ENCODE measurements around the gene CCHCR1.
A peak's percentile ranks its signal among the peaks of the same experiment; 100 is the strongest.
"Not testable (repeated sequence)": the region's sequence is repeated elsewhere in the genome, so short reads cannot be mapped to it uniquely, and the experiment has no call there.

The CCHCR1 gene

DNA sequence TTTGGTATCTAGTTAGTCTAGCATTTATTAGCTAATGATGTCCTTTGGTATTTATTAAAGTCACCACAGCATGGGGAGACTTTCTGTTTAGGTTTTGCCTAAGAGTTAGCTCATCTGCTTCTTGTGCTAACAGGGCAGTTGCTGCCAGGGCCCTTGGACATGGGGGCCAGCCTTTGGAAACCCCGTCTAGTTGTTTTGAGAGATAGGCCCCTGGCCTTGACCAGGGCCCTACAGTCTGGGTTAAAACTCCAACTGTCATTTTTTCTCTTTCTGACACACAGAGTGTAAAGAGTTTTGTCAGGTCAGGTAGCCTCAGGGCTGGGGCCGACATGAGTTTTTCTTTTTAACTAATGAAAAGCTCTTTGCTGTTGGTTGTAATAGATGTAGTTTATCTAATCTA lies 25.7 kb upstream of the CCHCR1 start:
- DNase-seq = not testable (repeated sequence)

DNA sequence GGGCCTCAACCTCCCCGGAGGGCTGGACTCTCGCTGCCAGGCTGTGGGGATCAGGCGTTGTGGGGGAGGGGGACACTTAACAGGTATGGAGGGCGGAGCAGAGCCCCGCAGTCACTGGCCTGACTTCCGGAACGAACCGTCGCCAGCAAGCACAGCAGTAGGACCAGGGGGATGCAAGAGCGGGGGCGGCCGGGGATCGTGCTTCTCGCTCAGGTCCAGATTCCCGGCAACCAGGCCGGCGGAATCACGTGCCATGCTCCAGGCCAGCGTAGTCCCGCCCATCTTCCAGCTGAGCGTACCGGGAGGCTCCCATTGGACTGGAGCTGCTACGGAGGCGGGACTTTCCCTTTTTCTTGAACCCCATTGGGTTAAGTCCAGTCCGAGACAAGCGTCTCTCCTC lies 22.9 kb upstream of the CCHCR1 start:
- DNase-seq = peak; percentile 82

DNA sequence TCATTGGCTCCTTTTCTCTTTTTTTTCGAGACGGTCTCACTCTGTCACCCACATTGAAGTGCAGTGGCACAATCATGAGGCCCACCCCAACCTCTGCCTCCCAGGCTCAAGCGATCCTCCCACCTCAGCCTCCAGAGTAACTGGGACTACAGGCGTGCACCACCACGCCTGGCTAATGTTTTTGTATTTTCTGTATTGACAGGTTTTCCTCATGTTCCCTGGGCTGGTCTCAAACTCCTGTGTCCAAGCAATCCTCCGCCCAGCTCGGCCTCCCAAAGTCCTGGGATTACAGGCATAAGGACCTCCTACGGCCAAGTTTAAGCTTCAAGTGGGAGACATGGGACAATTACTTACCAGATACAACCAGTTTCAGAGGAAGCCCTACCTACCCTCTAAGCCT lies 22.3 kb upstream of the CCHCR1 start:
- DNase-seq = no peak

DNA sequence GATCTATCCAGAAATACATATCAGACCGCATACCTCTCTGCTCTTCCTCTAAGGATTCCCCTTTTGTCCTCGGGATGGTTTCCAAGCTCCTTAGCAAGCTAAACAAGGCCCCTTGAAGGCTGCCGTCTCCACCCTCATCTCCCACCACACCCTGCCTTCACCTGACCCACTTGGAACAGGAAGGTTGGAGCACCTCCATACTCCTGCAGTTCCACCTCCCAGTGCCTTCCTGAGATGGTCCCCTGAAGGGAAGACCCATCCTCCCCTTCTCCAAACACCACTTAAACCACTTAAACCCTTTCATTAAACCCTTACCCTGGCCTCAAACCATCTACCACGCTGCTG lies 21.4 kb upstream of the CCHCR1 start:
- no peak for DNase-seq

DNA sequence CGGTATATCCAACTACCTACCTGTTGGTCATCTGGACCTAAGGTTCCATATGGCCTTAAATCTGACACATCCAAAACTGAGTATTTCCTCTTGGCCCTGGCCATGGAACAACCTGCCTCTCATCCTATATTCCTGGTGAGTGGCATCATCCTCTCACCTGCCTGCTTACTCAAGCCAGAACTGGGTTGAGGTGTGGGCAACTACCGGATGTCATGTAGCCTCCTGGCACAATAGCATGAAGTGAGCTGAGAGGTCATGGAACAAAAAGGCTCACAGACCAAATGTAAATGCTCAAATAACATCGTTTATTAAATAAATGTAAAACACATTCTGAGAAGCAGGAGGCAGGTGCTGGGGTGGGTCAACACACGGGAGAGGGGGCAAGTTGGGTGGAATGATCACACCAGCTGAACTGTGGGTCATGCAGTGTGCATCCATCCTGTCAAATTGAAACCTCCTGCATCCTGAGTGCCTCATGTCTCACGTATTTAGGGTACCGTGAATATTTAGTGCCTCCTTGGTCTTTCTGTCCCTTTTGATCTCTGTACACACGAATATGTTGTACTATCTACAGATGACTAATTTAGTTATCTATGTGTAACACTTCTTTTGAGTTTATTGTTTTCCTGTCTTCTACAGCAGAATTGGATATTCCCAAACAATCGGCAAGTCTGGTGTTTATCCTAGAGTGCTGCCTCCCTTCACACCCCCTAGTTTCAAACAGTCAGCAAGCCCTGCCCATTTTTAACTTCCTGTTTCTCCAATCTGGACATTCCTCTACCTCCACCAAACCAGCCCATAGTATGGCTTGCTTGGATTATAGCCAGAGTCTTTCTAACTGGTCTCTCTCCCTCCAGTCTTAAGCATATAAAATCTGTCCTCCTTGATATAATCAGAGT lies 20.8 kb upstream of the CCHCR1 start:
- DNase-seq = peak; percentile 39

DNA sequence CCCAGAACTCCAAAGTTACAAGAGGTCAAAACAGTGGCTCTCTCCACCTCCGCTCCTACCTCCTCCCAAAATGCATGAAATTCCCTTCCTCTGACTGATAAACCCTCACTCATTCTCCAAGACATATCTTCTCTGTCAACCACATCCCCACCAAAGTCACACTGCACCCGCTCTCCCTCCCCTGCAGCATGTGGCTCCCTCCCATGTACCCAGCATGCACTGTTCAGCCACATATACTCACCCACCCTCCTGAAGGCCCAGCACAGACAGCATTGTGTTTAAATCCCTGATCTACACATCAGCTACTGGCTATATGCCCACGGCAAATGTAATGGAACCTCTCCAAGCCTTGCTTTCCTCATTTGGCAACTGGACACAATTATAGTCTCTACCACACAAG lies 18.4 kb upstream of the CCHCR1 start:
- DNase-seq = peak; percentile 91

DNA sequence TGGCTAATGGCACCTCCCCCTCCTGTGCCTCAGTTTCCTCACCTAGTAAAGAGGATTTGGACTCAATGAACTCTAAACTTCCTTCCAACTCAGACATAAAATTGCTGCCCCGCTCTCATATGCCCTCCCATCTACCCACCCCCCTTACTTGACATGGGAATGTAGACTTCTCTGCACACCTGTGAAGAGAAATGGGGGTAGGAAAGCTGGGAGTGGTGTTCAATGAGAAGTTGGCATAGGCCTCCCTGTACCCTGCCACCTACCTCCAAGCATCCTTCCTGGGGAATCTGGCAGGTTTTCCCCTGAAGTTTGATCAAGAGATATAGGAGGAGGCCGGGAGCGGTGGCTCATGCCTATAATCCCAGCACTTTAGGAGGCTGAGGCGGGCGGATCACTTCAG lies 16.8 kb upstream of the CCHCR1 start:
- DNase-seq = no peak

DNA sequence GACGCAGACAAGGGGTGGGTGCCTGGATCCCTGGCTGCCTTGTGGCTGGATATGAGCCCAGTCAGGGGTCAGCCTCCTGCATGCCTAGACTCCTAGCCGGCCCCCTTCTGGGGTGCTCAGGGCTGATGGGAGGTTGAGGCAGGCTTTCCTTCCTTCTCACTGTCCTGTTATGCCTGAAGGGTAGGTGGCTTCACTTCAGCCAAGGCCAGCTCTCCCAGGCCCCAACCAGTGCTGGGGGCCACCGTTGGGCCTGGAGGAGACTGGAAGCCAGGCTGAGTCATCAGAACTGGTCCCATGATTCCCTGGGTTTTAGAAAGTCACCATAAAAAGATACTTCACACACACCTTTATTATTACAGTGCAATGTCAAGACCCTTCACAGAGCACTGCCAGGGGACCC lies 15.8 kb upstream of the CCHCR1 start:
- no peak for DNase-seq

DNA sequence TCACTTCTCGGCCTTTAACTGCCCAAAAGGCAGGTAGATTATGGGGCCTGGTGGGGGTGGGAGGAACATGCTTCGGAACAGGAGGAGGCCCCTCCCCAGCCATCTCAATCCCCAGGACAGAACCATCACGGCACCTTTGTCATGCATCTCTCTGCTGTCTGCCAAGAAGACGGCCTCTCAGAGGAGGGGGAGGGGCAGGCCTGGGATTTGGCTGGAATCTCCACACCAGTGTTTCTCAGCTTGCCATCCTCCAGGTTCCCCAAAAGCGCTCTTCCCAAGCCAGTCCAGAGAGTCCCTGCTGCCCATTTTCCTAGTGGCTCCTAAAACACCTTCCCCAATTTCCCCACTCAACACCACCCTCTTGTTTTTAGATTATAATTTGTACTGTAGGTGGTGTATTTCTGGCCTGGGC lies 15.4 kb upstream of the CCHCR1 start:
- no peak for DNase-seq

DNA sequence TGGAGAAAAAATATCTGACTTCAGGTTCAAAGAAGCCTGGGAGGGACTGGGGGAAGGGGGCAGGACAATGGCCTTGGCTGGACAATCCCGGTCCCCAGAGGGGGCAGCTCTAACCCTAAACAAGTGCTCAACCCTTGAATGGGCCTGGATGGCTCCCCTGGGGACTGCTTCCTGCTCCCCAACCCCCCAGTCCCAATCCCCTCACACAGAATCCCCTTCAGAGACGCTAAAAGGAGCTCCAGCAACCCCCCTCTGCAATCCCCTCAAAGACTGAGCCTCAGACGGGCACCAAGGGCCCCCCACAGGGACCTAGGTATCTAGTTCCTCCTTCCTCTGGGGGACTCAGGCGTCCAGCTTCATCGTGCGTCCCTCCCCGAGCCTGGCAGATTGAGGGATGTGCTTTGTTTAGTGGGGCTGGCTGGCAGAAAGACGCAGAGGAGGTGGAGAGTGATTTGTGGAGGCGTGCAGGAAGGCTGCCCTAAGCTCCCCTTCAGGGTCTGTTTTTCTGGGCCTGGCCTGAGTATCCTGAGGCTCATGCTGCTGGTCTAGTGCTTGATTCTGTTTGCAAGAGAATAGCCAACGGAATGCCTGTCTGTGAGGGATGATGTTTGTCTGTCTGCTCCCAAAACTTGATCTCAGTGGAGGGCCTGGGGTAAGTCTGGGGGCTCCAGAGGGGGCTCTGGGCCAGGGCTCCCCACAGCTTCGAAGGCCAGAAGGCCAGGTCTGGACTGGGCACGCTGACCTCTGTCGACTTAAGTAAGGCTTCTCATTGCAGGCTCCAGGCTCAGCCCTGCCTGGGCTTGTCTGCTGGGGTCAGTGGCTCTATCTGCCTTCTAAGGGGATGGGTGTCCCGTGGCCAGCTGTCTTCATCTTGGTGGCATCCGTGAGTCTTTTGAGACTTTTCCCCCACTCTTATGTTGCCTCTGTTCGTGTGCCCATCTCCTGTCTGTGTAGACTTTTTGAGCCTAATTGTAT lies 14.6 kb upstream of the CCHCR1 start:
- no peak for DNase-seq

DNA sequence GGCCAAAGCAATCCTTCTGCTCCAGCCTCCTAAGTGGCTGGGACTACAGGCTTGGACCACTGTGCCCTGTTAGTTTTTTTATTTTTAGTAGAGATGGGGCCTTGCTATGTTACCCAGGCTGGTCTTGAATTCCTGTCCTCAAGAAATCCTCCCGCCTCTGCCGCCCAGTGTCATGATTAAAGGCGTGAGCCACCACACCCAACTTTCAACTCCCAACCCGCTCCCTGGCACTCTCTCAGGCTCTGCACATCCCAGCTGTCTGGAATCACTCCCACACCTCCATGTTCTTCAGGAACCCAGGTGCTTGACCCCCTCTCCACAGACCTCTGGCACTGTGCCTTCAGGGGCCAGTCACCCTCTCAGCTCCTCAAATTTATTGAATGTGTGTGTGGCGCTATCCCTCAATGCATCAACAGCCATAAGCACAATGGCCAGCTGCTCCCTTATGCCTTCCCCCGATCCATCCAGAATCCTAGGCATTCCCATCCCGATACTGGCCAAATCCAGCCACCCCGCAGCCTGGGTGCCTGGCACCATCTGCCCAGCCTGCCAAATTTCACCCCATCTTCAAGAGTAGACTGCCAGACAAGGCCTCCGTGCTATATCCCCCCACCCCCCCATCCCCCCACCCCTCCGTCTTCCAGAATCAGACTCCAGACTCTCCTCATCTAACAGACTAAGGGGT lies 13.5 kb upstream of the CCHCR1 start:
- DNase-seq = no peak

DNA sequence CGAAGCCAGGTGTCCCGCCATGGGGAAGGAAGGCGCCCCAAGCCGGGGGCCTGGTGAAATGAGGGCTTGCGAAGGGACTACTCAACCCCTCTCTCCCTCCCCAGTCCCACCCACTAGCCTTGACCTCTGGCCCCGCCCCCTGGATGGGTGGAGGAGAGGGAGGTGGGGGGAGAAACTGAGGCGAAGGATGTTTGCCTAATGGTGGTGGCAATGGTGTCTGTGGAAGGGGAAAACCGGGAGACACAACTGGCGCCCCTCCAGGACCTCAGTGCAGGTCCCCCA lies 12.9 kb upstream of the CCHCR1 start, which contains the start of gene POU5F1:
Gene POU5F1, minus strand, starts transcription at position 83 of the 282 bp plus-strand sequence. Its CDS starts 62 bp downstream, at position 21.
- no peak for DNase-seq

DNA sequence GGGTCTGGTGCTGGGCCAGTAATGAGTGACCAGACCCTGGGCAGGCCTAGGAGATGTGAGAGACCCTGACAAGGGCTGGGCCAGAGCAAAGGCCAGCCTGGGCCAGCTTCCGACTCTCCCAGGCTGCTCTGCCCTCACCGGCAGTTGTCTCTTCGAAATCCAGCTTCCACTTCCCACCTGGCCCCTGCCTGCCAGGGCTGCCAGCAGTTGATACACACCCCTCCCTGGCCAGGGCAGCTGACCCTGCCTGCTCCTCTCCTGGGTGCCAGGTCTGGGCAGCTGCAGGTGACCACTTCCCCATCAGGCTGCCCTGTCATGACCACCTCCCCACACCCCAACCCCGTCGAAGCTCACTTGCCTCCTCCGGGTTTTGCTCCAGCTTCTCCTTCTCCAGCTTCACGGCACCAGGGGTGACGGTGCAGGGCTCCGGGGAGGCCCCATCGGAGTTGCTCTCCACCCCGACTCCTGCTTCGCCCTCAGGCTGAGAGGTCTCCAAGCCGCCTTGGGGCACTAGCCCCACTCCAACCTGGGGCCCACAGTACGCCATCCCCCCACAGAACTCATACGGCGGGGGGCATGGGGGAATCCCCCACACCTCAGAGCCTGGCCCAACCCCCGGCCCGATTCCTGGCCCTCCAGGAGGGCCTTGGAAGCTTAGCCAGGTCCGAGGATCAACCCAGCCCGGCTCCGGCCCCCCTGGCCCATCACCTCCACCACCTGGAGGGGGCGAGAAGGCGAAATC lies 12.4 kb upstream of the CCHCR1 start:
- not testable (repeated sequence) for DNase-seq

DNA sequence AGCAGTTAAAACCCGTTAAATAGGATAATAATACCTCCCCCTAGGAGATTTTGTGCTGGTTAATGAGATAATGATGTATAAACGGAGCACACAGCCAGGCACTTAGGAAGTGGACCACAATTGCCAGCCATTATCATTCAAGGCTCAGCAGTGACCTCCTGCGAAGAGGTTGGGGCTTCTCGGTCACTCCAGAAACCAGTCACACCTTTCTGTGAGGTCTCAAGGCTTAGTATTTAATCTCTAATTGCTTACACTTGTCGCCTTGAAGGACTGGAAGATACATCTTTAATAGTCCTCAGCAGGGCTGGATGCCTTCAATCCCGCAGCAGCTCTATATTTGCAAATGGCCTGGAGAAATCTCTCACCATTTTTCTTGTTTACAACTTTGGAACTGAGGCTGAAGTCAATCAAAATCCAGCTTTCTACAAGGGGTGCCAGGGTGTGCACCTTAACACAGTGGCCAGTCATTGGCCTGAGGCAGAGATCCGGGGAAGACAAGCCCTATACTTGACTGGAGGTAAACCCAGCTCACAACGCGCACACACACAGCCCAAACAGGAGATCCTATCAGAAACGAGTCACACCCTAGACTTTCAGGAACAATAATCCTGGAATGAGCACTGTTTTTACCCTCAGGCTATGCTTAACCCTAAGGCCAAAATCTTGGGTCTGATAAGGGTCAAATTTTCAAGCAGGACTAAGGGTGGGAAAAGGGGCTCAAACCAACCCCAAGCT lies 11.7 kb upstream of the CCHCR1 start:
- DNase-seq = peak; percentile 28

DNA sequence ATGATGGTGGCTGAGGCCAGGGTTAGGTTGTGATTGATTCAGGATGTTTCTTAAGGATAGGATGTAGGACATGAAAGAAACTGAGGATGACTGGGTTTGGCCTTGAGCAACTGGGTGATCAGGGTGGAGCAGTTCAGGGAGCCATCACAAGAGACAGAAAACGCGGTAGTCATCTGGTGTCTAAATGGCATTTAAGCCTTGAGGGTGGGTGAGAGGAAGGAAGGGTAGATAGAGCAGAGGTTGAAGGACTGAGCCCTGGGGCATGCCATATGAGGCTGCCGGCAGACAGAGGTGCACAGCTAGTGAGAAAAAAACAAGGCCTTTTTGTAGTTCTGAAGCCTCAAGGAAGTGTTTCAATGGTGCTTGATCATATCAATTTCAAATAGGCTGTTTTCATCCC lies 11.0 kb upstream of the CCHCR1 start:
- no peak for DNase-seq

DNA sequence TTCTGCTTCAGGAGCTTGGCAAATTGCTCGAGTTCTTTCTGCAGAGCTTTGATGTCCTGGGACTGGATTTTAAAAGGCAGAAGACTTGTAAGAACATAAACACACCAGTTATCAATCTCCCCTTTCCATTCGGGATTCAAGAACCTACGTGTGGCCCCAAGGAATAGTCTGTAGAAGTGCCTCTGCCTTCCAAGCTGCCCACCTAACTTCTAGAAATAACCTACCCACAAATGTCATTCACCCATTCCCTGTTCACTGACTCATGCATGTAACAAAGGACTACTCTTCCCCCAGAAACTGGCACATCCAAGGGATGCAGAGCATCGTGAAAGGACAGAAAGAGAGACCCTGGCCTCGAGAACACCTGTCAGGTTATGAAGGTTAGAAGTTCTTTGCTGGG lies 8.4 kb upstream of the CCHCR1 start:
- DNase-seq = no peak

DNA sequence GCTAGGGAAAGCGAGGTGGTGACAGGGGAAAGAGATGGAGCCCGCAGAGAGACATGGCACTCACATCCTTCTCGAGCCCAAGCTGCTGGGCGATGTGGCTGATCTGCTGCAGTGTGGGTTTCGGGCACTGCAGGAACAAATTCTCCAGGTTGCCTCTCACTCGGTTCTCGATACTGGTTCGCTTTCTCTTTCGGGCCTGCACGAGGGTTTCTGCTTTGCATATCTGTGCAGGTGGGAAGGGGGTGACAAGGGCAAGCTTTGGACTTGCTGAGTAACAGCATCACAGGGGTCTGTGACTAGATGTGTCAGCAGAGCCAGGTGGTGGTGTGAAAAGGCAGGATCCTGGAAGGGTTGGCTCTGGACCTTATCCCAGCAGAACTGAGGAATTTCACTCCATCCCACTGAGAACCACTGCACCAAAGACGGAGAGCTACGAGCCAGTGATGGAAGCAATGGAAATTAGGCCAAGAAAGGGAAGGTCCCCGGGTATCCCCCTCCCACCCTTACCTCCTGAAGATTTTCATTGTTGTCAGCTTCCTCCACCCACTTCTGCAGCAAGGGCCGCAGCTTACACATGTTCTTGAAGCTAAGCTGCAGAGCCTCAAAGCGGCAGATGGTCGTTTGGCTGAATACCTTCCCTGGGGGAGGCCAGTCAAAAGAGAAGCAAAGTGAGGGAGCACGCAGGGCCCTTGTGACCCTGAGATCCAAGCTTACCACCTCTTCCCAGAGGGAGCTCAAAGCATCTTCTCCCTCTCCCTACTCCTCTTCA lies 7.6 kb upstream of the CCHCR1 start:
- DNase-seq = not testable (repeated sequence)

DNA sequence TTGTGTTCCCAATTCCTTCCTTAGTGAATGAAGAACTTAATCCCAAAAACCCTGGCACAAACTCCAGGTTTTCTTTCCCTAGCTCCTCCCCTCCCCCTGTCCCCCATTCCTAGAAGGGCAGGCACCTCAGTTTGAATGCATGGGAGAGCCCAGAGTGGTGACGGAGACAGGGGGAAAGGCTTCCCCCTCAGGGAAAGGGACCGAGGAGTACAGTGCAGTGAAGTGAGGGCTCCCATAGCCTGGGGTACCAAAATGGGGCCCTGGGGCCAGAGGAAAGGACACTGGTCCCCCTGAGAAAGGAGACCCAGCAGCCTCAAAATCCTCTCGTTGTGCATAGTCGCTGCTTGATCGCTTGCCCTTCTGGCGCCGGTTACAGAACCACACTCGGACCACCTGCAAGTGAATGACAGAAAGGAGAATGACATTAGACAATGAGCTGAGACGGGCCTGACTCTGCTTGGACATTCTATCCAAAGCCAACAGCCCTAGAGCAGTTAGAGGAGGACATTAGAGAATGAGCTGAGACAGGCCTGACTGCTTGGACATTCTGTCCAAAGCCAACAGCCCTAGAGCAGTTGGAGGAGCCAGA lies 7.0 kb upstream of the CCHCR1 start:
- DNase-seq = not testable (repeated sequence)

DNA sequence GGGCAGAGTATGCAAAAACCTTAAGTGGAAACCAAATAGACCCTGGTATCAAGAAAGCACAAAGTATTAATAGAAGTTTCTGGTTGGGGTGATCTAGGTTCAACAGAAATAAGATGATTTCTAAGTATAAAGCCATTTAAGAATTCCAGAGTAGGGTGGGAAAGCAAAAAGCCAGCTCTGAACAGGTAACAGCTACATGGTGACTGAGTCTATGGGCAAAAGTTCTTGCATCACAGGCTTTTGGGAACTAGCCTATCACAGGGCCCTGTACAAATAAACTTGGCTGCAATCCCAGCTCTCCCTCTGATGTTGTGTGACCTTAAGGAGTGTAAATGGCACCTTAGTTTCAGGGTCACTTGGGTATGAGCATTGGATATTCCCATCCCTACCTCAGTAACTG lies 6.3 kb upstream of the CCHCR1 start:
- DNase-seq = no peak

DNA sequence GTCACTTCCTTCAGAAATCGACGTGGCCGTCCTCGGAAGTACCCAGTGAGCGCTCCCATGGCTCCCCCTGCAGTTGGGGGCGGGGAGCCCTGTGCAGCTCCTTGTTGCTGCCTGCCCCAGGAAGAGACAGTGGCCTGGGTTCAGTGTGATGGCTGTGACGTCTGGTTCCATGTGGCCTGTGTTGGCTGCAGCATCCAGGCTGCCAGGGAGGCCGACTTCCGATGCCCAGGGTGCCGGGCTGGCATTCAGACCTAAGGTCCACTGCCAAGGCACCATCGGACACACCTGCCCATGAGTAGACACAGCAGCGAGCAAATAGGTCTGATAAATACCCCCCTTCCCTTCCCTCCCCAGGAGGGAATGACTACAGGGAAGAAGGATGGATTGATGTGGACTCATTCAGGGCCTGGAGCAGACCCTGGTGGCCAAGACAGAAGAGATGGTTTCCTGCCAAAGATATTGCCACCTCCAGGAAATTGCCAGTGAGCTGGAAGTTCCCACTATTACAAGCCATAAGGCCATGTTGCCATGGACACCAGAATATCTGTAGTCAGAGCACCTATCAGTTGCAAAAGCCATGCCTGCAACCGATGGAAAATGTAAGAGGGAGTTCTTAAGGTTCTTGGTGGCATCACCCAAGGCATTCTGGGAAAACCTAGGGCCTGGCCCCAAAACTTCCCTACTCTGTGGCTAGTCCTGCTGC lies 5.0 kb upstream of the CCHCR1 start:
- no peak for DNase-seq
